ENCODE measurements around the gene TRAPPC4.
A peak's percentile ranks its signal among the peaks of the same experiment; 100 is the strongest.
"Not testable (repeated sequence)": the region's sequence is repeated elsewhere in the genome, so short reads cannot be mapped to it uniquely, and the experiment has no call there.

The TRAPPC4 gene

DNA sequence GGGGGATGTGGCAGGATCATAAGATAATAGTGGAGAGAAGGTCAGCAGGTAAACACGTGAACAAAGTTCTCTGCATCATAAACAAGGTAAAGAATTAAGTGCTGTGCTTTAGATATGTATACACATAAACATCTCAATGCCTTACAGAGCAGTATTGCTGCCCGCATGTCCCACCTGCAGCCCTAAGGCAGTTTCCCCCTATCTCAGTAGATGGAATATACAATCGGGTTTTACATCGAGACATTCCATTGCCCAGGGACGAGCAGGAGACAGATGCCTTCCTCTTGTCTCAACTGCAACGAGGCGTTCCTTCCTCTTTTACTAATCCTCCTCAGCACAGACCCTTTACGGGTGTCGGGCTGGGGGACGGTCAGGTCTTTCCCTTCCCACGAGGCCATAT lies 20.9 kb downstream of the TRAPPC4 start:
- not testable (repeated sequence) for DNase-seq

- DNase-seq = no peak
Measured at GRCh38 chr11:119041821-119042514, 23.4 kb downstream of the TRAPPC4 start.

DNA sequence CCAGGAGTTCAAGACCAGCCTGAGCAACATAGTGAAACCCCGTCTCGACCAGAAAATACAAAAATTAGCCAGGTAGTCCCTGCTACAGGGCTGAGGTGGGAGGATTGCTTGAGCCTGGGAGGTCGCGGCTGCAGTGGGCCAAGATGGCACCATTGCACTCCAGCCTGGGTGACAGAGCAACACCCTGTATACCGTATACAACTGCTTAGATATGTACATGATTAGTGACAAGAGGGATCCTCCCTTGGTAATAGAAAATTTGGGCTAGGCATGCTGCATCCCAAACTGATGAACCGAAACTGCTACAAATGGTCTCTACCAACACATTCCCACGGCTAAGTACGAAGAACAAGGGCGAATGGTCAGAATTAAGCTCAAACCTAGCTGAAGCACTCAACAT lies 24.4 kb downstream of the TRAPPC4 start:
- no peak for DNase-seq

- no peak for DNase-seq
Measured at GRCh38 chr11:119044708-119045107, 26.1 kb downstream of the TRAPPC4 start.

DNA sequence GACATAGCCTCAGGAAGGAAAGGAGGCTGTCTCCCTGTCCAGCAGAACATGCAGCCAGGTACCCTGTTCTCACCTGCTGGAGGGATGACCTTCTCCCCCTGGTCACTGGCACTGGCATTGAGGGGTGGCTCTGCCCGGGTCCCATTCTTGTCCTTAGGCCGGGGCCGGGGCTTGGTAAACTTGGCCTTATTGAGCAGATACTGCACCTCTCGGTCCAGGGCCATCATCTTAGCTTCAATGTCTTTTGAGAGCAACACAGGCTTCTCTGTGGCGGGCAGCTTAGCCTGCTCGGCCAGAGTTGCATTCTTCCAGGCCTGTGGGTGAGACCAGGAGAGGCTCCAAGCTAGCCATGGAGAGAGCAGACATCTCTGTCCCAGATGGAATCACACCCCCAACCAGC lies 27.9 kb downstream of the TRAPPC4 start:
- no peak for DNase-seq

GRCh38 chr11:119047205-119047604 lies 28.6 kb downstream of the TRAPPC4 start:
- DNase-seq = no peak

GRCh38 chr11:119048644-119049043 lies 30.1 kb downstream of the TRAPPC4 start:
- no peak for DNase-seq

- no peak for DNase-seq
Measured at GRCh38 chr11:119049081-119049480, 30.5 kb downstream of the TRAPPC4 start.

GRCh38 chr11:119051440-119052162 lies 33.0 kb downstream of the TRAPPC4 start:
- no peak for DNase-seq

DNA sequence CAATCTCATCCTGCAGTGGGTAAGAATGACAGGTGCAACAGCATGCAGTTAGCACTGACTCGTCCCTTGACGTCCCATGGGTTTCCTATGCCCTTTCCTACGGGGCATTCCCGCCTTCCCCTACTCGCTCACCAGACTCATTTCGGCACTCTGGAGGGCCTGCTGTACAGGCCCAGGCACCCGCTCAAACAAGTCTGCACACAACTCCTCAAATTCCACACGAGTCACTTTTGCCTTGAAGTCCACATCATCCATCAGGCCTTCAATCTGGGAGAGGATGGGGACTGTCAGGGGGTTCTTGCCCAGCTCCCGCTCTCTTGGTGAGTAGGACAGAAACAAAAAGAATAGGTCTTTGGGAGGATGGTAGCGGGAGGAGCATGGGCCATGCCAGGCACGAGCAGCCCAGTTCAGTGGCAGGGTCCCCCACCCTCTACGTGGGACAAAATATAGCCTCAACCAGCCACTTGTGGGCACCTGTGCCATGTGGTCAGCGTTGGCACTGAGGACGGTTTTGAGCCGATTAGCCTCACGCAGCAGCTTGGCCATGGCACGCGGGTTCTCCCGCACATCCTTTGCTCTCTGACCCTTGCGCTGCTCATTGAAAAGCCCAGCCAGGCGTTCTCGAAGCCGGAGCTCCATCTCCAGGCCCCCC lies 33.7 kb downstream of the TRAPPC4 start:
- DNase-seq = no peak

GRCh38 chr11:119054418-119054817 lies 35.9 kb downstream of the TRAPPC4 start:
- no peak for DNase-seq

GRCh38 chr11:119055901-119056300 lies 37.3 kb downstream of the TRAPPC4 start:
- peak; percentile 68 for DNase-seq

GRCh38 chr11:119056421-119056999 lies 37.9 kb downstream of the TRAPPC4 start:
- peak; percentile 80 for DNase-seq

DNA sequence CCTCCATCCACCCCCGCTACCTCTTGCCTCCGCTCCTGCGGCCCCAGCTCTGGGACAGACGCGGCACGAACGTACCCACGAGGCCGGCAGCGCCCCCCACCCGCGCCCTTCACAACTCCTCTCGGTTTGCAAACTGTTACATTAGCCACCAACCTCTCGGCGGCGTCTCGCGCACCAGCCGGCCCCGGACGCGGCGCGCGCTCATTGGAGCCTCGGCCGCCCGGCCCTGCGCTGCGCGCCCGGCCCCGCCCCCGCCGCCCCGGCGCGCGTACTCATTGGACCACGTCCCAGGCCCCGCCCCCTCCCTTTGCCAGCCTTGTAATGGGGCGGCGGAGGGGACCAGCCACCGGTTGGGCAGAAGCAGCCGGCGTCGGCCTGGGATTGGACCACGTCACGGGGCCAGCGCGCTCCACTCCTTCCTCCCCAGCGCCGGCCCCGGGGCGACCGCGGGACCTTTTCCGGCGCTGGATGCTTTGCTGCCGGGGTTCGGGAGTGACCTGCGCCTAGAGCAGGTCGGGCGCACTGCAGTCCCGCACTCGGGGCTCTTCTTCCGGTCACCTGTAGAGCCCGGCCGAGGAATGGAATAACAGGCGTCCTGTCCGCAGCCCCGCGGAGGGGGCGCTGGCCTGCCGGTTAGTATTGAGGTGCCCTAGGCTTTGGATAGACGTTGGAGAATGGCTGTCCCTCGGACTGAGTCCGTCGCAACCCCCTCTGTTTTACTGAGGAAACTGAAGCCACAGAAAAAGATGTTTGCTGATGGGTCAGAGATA lies 38.6 kb downstream of the TRAPPC4 start, which contains the start of gene HYOU1:
HYOU1 (minus strand) TSS at position 206 of the 770 bp plus-strand sequence. CDS start 1,045 bp downstream, outside the sequence.
- peak; percentile 99 for DNase-seq

DNA sequence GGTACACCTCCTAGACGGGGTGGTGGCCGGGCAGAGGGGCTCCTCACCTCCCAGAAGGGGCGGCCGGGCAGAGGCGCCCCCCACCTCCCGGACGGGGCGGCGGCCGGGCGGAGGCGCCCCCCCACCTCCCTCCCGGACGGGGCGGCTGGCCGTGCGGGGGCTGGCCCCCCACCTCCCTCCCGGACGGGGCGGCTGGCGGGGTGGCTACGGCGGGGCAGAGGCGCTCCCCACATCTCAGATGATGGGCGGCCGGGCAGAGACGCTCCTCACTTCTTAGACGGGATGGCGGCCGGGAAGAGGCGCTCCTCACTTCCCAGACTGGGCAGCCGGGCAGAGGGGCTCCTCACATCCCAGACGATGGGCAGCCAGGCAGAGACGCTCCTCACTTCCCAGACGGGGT lies 40.6 kb downstream of the TRAPPC4 start:
- not testable (repeated sequence) for DNase-seq

- DNase-seq = no peak
Measured at GRCh38 chr11:119061256-119061655, 42.7 kb downstream of the TRAPPC4 start.

- no peak for DNase-seq
Measured at GRCh38 chr11:119062779-119063178, 44.2 kb downstream of the TRAPPC4 start.

DNA sequence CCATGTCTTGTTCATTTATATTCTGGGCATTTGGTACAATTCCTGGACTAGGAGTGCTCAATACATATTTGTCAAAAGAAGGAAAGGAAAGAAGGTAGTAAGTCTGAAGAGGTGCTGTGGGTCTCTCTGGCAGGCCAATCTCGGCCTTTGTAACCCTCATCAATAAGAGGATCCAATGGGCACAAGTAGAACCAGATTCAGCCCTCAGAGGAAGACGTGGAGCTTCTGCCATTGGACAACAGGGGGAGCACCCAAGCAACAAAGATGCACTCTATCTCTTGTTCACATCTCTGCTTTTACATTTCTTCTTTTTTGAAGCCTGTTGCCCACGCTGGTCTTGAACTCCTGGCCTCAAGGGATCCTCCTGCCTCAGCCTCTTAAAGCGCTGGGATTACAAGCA lies 46.8 kb downstream of the TRAPPC4 start:
- no peak for DNase-seq

GRCh38 chr11:119067371-119068222 lies 49.0 kb downstream of the TRAPPC4 start, which contains the start of gene VPS11:
Gene VPS11, plus strand, starts transcription at chr11:119067818. Its CDS starts 6 bp downstream, at chr11:119067824.
- DNase-seq = peak; percentile 96
